CD4-positive, alpha-beta T cell treated with Interleukin-17A for 4 hours (primary cell): ENCODE measurements around the gene NRDE2.

Source experiments
- DNase-seq: peaks from one replicate; pipeline ENCODE4 v3.0.0-alpha.2; 2020; ENCODE audit warnings: mixed read lengths

NRDE2 gene, protein sequence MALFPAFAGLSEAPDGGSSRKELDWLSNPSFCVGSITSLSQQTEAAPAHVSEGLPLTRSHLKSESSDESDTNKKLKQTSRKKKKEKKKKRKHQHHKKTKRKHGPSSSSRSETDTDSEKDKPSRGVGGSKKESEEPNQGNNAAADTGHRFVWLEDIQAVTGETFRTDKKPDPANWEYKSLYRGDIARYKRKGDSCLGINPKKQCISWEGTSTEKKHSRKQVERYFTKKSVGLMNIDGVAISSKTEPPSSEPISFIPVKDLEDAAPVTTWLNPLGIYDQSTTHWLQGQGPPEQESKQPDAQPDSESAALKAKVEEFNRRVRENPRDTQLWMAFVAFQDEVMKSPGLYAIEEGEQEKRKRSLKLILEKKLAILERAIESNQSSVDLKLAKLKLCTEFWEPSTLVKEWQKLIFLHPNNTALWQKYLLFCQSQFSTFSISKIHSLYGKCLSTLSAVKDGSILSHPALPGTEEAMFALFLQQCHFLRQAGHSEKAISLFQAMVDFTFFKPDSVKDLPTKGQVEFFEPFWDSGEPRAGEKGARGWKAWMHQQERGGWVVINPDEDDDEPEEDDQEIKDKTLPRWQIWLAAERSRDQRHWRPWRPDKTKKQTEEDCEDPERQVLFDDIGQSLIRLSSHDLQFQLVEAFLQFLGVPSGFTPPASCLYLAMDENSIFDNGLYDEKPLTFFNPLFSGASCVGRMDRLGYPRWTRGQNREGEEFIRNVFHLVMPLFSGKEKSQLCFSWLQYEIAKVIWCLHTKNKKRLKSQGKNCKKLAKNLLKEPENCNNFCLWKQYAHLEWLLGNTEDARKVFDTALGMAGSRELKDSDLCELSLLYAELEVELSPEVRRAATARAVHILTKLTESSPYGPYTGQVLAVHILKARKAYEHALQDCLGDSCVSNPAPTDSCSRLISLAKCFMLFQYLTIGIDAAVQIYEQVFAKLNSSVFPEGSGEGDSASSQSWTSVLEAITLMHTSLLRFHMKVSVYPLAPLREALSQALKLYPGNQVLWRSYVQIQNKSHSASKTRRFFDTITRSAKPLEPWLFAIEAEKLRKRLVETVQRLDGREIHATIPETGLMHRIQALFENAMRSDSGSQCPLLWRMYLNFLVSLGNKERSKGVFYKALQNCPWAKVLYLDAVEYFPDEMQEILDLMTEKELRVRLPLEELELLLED

DNA sequence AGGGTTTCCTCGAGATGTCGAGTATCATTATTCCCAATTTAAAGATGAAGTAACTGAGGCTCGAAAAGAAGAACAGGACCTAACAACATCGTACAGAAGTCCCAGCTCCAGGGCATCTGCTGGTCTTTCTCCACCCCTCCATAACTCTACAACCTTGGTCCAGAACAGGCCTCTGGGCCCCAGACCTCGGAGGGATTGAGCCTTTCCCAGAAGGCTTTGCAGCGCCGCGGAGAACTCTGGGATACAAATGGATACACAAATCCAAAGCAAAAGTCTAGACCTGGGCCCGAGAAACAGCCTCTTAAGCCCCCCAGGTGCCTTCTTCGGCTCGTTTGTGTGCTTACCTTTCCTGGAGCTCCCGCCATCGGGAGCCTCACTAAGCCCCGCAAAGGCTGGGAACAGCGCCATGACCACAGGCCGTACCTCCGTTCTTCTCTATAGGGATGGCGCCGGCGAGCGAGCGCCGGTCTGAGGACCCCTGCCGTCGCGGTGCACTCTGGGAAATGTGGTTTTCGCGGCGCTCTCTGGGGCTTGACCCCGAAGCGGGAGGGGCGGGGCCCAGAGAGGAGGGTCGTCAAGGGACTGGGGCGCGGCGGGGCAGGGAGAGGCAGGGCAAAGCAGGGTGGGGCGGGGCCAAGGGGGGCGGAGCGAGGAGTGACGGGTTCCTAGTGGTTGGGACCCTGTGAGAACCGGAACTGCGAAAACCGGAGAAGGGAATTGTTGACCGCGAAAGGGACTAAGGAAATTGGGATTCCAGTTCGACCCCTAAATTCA is at the start of gene NRDE2:
Gene NRDE2 (minus strand): TSS at position 445 of the 774 bp plus-strand sequence. CDS start 37 bp downstream, at position 408.
- peak; percentile 100 for DNase-seq

DNA sequence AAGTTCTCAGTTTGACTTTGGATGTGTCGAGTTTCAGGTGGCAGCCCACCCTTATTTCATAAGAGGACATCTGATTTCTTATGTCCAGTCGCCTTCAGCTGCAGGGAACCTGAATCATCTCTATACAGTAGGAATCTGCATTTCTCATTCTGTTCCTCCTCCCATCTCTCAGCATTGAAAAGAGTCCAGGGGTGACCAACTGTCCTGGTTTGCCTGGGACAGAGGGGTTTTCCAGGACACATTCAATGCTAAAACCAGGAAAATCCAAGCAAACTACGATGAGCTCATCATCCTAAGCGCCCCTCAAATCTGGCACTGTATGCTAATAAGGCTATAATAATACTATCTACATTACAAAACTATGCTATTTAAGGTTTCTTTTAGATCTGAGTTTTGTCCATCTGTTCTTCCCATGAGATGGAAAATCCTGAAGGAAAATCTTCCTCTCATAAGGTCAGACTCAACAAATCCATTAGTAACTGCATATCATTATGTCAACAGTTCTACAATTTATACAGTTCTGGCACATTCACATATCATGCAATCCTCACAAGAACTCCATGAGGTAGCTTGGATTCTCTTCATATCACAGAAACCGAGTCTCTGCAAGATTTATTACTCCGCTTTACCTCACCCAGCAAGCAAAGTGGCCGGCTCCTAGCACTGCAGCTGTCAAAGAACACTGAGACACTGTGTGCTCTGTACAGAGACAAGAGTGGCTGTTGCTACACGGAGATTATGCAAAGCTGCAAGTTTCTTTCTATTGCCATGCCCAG is 49.5 kb upstream of the NRDE2 start:
- DNase-seq, result peak; percentile 19

DNA sequence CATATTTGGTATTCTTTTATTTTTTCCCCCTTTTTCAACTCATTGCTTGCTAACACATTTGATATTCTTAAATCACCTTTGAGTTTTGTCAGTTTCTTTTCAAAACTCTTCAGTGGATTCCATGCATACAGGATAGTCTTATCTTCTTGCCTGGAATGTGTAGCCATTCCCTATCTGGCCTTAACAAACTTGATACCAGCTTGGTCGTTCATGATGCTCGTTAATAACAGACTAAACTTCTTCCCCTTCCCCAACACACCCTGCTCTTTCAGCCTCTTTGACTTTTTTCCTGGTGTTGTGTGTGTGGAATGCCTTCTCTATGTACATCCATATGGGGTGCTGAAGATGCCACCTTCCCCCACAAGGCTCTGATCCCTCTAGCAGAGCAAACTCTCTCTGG is 47.4 kb upstream of the NRDE2 start:
- no peak for DNase-seq

DNA sequence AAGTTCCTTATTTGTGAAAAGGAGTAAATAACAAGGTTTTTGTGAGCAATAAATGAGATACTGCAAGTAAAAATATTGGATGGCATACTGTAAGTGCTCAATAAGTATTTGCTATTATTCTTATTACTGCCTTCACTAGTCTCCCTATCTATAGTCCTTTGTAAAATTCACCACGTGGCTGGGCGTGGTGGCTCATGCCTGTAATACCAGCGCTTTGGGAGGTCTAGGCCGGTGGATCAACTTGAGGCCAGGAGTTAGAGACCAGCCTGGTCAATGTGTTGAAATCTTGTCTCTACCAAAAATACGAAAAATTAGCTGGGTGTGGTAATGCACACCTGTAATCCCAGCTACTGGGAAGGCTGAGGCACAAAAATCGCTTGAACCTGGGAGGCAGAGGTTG is 46.5 kb upstream of the NRDE2 start:
- no peak for DNase-seq

DNA sequence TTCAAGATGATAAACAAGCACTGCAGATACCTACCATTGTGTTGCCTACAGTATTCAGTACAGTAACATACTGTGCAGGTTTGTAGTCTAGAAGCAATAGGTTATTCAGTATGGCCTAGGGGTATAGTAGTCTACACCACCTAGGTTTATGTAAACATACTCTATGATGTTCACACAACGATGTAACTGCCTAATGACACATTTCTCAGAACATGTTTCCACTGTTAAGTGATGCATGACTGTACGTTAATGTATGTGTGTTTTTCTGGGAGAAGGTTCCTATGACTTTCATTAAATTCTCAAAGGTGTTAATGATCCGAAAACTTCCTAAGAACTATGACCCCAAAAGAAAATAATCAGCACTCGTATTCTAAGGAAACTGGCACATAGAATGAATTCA is 44.2 kb upstream of the NRDE2 start:
- no peak for DNase-seq

DNA sequence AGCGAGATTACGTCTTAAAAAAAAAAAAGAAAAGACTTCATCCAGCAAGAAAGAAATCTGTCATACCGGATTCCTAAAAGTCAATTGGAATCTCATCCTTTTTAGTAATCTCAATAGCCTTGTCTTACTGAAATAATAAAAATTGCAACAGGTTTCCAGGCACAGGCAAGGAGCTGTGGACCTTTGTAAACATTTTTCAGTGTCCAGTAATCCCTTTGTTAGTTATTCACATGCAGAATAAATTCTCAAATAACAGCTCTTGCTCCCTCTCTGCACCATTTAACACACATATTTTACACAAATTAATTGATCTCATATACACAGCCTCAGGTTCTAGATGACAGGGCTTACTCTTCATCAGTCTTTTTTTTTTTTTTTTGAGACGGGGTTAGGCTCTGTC is 43.1 kb upstream of the NRDE2 start:
- DNase-seq, result no peak

DNA sequence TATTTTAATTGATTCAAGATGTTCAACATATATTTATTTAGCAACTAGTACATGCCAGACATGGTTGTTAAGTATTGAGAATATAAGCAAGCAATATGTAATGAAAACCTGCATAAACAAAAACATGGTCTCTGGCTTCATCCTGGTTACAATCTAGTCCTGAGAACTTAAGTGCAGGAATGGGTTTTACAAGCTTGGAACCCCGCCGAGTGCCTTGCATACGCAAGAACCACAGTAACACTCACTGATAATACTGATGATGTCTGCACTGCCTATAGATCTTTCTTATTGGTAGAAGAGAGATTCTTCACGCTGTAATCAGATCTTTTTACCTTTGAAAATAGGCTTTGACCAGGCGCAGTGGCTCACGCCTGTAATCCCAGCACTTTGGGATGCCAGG is 42.1 kb upstream of the NRDE2 start:
- DNase-seq, result no peak

DNA sequence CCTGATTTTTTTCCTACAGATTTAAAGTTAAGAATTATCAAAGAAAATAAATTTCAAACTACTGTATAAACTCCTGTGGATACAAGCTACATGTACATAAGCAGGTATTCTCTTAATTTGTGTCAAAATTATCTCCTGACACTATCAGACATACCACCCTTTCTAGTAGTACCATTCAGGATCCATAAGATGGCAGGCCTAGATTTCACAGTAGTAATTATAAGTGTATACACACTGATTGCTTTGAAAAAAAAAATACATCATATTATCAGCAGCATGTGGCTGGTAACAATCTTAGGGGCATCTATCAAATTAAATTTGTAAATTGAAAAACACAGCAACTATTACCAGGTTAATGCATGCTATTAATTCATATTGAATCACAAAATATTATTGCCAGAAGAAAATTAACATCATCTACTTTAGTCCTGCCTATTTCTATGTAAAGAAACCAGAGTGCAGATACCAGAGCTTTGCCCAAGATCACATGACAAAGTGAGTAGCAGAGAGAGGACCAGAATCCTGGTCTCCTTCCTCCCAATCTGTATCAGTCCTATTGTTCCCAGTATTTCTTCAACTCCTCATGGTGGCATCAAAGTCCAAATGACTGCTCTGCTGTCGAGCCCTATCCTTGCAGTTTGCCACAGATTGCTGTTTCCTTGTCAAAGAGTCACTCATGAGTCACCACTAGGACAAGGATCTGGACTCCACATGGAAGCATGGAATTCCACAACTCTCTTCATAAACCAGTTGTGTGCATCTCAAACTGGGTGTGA is 37.4 kb upstream of the NRDE2 start:
- DNase-seq, result no peak

DNA sequence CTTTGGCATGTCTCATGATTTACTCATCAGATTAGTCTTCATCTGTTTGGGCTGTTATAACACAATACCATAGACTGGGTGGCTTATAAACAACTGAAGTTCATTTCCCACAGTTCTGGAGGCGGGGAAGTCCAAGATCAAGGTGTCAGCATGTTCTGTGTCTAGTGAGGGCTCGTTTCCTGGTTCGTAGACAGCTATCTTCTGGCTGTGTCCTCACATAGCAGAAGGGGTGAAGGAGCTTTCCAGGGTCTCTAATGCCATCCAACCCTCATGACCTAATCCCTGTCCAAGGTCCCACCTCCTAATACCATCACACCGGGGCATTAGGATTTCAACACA is 30.8 kb upstream of the NRDE2 start:
- DNase-seq, result no peak

DNA sequence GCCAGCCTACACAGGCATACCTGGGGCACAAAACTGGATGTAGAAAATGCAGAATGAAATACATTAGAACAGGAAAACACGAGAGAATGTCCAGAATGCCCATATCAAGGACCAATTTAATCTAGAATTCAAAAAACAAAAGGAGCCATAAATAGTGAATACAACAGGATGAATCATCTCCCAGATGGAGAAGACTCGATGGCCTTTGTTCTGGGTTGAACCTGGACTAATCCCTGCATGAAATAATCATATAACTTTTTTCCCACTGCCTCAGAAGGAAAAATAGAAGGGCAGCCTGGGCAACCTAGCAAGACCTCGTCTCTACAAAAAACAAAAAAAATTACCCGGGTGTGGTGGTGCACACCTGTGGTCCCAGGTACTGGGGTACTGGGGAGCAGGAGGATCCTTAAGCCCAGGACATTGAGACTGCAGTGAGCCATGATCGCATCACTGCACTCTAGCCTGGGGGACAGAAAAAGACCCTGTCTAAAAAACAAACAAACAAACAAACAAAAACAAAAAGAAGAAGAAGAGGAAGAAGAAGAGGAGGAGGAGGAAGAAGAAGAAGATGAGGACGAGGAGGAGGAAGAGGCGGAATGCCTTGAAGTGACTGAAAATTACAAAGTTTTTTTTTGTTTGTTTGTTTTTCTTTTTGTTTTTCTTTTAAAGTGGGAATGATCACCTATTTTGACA is 30.3 kb upstream of the NRDE2 start:
- DNase-seq, result no peak

DNA sequence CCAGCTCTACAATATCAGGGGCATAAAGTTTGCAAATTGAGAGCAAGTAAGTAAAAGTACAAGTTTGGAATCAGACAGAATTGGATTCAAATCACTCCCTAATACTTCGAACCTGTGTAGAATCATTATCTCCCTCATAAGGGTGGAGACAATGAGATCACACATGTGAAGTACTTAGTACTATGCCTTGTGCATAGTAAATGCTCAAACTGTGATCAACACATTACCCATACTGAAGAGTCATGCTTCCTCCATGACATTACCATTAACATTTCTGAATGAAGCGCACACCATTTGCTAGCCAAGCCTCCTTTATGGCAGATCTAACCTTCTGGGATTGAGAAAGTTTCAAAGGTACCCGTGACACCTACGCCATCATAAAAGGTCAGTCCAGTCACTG is 26.6 kb upstream of the NRDE2 start:
- DNase-seq, result no peak

DNA sequence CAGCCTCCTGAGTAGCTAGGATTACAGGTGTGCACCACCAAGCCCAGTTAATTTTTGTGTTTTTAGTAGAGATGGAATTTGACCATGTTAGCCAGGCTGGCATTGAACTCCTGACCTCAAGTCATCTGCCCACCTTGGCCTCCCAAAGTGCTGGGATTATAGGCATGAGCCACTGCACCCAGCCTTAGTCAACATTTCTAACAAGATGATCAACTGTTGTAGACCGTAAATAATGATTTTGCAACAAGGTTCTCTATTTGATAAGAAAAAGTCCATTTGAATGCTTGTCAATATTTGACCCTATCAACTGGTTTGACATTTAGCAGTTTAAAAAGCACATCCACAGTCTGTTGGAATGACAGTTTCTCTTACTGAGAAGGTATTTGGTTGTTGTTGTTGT is 25.2 kb upstream of the NRDE2 start:
- no peak for DNase-seq

DNA sequence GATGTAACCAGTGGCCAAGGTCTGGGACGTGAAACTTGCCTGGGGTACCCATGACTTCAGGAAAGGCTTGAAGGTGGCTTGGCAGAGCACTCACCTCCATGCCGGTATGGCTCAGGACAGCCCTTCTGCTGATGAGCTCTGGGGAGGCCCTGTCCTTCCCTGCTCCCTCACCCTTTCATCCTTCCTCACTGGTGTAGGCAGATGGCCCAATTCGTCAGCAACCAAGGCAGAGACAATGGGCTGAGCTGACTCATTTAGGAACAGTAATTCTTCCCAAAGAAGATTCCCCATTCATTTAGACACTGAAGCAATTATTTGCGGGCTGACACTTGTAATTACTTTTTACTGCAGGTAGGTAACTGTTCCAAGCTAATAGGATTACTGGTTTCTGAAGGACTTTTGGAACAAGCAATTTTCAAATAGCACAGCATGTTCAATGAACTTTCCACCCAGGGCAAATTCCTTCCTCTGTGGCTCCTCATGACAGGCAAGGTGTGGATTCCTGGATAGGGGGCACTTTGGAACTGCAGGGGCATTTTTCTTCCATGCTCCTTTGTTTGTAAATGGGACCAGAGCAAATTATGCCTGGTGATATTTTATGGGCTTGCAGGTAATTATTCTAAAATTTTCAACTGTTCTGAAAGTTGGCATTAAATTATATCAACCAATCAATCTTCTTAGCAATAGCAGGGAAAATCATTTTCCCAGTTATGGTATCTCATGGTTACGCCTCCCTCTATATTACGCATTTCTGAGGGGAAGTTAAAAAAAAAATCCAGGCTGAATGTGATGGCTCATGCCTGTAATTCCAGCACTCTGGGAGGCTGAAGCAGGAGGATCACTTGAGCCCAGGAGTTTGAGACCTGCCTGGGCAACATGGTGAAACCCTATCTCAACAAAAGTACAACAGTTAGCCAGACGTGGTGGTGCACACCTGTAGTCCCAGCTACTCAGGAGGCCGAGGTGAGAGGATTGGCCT is 24.1 kb upstream of the NRDE2 start:
- DNase-seq, result no peak

DNA sequence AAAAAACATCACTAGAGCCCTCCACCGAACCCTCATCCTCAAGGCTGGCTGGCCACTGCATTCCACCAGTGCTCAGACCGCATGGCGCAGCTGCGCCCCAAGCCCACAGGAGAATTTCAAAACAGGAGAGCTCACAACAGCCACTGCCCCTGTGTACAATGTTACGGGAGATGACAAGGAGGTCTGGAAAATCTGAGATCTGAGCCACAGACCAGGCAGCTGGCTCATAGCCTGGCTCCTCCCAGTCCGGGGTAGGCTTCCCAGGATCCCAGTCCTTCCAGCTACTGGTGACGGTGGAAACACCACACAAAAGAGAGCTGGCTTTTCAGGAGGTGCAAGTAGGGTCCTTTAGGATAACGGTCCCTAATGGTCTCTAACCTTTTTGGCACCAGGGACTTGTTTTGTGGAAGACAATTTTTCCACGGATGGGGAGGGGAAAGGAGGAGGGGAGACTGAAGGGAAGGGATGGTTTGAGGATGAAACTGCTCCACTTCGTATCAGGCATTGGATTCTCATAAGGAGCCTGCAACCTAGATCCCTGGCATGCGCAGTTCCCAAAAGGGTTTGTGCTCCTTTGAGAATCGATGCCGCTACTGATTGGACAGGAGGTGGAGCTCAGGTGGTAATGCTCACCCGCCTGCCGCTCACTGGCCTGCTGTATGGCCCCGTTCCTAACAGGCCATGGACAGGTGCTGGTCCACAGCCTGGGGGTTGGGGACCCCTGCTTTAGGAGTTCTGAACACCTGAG is 23.0 kb upstream of the NRDE2 start:
- no peak for DNase-seq

DNA sequence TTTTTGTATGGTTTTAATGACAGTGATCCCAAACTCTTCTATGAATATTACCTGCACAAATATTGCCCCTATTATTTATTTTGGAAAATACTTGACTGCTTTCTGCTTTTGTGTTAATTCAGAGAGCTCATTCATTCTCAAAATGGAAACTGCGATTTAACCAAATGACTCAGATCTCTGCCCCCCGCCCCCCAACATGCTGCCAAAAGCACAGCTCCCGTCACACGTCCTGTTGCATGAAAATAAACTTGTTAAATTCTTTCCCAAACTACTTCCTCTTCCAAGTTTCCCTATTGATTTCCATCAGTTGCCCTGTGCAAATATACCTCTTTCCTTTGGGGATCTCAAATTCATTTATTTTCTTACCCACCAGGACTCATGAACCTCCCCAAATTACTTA is 18.0 kb upstream of the NRDE2 start:
- DNase-seq, result no peak

DNA sequence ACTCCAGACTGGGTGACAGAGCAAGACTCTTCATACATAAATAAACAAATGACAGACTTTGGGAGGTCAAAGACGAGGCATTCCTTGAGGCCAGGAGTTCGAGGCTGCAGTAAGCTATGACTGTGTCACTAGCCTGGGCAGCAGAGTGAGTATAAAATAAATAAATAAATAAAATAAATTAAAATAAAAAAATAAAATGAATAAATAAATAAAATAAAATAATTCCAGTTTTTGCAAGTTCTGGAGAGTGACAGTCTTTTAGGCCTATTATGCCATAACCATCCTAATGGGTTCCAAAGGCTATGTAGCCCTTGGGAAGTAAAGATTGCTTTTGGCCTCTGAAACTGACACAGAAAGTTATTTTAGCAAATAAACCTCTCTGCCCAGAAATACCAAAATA is 16.5 kb upstream of the NRDE2 start:
- DNase-seq, result no peak

DNA sequence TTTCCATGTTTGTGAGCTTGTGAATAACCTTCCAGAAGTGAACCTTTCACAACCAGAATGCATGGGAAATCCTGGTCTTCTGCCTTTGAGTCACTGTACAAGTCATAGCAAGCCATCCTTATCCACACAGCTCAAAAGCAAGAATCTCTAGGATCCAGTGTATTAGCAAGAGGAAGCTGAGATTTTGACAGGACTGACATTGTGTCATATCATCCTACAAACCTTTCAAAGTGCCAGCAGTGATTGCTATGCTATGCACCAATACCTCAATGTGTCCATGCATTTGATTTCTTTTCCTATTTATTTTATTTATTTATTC is 13.5 kb upstream of the NRDE2 start:
- DNase-seq, result no peak

DNA sequence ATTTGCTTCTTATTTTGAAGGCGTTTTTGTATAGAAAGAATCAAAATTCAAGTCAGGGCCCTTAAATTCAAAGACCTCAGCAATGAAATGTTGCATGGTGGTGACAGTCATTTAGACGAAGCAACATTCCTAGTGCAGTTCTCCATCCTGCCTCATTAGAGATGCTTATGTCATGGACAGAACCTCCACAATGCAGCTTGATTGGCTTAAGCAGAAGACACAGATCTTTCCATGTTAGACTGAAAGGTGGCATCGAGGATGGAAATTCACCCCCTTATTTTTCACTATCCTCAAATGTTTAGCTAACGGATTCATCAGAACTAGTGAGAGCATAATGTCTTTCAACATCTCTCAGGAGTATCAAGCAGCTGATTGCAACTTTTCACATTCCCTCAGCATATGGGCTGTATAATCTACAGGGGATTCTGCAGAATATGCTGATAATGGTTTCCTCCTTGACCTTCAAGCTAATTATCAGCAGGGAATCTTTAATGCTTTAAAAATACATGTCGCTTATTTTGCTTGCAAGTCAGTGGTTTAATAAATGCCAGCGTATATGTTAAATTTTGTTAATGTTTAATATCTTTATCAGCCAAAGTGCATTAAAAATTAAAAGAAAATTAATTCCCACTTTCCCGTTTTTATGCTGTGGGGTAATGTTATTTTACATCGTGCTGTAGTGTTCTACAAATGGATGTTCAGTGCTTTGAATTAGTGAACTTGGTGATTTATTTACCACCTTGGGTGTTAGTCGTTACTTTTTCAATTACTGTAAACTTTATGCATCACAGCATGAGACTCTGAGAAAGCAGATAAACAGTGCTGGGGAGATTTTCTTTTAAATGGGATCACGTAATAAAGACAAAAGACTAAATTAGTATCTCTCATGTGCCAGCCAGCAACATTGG is 12.8 kb upstream of the NRDE2 start:
- no peak for DNase-seq
